ENCODE results near the gene SPINDOC.
A peak's percentile ranks its signal among the peaks of the same experiment; 100 is the strongest.
"Not testable (repeated sequence)": the region's sequence is repeated elsewhere in the genome, so short reads cannot be mapped to it uniquely, and the experiment has no call there.

SPINDOC gene

GRCh38 chr11:63791495-63792167 lies 21.6 kb upstream of the SPINDOC start:
- no peak for DNase-seq

DNA sequence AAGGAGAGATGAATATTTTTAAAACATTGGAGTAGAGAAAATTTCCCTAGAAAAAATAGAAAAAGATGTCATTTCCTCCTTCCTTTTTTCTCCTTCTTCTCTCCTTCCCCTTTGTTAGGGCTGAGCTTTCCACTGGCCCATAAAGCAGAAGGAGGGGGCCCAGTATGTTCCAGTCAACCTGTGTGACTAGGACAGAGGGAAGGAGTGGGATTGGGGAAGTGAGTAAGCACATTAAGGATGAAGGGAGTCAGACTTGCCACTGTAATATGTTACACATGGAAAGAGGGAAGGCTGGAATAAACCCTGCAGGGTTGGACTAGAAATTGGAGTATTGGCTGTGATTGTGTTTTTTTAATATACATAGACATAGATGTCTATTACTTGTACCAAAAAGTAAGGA lies 20.1 kb upstream of the SPINDOC start:
- DNase-seq: no peak

DNA sequence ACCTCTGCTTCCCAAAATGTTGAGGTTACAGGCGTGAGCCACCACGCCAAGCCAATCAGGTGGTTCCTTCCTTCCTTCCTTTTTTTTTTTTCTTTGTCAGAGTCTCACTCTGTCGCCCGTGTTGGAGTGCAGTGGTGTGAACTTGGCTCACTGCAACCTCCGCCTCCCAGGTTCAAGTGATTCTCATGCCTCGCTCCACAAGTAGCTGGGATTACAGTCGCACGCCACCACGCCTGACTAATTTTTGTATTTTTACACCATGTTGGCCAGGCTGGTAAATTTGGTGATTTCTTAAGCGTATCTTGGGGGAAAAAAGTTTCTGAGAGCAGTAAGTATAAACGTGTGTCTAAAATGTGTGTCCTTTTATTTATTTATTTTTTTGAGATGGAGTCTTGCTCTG lies 18.2 kb upstream of the SPINDOC start:
- DNase-seq: no peak

GRCh38 chr11:63800921-63801320 lies 12.3 kb upstream of the SPINDOC start:
- no peak for DNase-seq

GRCh38 chr11:63802637-63803414 lies 10.4 kb upstream of the SPINDOC start:
- no peak for DNase-seq

- no peak for DNase-seq
Measured at GRCh38 chr11:63804259-63804658, 9.0 kb upstream of the SPINDOC start.

DNA sequence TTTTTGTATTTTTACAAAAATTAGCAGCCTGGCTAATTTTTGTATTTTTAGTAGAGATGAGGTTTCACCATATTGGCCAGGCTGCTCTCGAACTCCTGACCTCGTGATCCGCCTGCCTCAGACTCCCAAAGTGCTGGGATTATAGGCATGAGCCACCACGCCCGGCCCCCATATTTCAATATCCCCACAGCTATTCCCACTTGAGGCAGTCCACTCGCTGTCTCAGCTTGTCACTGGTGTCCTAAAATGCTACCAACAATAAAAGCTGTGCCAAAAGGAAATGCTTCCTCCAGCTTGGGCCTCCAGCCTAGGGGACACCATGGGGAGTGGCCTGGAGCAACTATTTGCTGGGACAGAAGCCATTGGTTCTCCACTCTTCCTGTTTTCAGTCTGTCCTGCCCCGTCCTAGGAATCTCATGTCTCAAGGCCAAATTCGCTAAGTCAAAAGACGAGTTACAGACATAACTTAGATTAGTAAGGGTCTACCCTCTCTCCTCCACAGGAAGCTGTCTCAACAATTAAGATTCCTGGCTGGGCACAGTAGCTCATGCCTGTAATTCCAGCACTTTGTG lies 7.3 kb upstream of the SPINDOC start:
- peak; percentile 70 for DNase-seq

- DNase-seq: not testable (repeated sequence)
Measured at GRCh38 chr11:63810383-63810782, 2.9 kb upstream of the SPINDOC start.

DNA sequence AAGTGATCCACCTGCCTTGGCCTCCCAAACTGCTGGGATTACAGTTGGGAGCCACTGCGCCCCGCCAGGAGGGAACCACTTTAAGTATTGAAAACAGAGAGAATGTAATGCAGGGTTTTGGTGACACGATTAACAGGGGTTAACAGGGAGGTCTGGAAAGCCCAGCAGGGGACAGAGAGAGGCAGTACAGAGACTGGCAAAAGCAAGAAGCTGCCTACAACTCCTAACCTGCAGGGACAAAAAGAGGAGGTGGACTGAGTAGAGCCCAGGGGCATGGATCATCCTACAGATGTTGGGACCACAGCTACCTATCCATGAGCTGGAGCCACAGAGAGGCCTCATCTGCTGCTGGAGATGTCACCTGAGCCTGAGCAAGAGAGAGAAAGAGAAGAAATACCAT lies 1.7 kb upstream of the SPINDOC start:
- DNase-seq: no peak

DNA sequence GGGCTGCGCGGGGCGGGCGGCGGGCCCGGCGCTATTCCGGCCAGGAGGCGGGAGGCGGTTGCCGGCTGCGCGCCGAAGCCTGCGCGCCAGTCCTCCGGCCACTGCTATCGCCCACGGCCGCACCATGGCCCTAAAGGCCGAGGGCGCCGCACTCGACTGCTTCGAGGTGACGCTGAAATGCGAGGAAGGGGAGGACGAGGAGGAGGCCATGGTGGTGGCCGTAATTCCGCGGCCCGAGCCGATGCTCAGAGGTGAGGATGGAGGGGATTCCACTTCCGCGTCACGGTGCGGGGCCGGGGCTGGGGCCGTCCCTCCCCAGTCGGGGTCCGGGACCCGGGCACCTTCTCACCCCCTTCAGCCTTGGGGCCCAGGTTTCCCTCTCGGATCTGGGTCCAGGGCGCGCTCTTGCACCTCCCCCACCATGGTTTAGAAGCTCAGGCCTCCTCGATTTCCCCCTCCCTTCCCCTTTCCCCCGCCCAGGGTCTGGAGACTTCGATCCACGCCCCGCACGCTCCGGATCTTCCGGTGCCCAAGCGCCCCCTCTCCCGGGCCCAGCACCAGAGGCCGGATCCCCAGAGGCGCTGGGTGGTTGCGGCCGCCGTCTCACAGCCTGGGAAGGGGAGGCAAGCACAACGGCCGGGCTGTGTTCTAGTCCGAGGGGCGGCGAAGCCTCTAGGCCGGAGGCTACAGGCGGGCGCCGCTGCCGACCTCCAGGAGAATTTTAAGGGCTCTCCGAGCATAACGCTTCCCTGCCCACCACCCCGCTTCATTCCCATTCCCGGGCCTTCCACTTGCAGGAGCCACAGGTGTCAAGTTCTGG lies 517 bp downstream of the SPINDOC start:
- peak; percentile 74 for DNase-seq

- no peak for DNase-seq
Measured at GRCh38 chr11:63814383-63814736, 1.1 kb downstream of the SPINDOC start.

GRCh38 chr11:63816166-63816565 lies 2.9 kb downstream of the SPINDOC start:
- no peak for DNase-seq

- DNase-seq: no peak
Measured at GRCh38 chr11:63816732-63817131, 3.5 kb downstream of the SPINDOC start.

DNA sequence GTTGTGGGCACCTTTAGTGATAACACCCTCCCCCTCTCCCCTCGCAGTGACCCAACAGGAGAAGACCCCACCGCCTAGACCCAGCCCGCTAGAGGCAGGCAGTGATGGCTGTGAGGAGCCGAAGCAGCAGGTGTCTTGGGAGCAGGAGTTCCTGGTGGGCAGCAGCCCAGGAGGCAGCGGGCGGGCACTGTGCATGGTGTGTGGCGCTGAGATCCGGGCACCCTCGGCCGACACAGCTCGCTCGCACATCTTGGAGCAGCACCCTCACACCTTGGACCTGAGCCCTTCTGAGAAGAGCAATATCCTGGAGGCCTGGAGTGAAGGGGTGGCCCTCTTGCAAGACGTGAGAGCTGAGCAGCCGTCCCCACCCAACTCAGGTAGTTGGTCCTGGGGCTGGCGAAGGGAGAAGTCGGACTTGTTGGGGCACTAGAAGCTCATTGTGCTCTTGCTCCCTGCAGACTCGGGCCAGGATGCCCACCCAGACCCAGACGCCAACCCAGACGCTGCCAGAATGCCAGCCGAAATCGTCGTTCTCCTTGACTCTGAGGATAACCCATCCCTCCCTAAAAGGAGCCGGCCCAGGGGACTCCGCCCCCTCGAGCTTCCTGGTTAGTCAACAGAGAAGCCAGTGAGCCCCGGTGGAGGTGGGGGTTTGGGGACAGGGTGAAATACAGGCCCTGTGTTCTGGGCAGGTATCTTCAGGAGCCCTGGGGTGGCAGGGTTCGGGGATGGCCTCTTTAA lies 4.7 kb downstream of the SPINDOC start:
- DNase-seq: no peak

- no peak for DNase-seq
Measured at GRCh38 chr11:63818609-63819008, 5.4 kb downstream of the SPINDOC start.

DNA sequence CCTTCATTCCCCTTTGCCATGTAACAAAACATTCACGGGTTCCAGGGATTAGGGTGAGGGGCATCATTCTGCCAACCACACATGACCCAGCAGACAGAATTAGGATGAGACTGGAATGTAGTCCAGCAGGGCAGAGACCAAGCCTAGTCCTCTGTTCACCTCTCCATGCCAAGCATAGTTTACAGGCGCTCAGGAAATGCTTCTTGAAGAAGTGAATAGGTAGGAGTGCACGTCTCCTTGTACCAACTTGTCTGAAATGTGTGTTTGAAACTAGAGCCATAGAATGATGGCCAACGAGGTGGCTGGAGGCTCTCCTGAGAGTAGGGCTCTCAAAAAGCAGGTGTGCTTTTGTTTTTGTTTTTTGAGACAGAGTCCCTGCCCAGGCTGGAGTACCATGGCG lies 8.2 kb downstream of the SPINDOC start:
- DNase-seq: no peak

- DNase-seq: no peak
Measured at GRCh38 chr11:63826471-63827190, 13.4 kb downstream of the SPINDOC start.

GRCh38 chr11:63829823-63830489 lies 16.7 kb downstream of the SPINDOC start:
- peak; percentile 56 for DNase-seq

DNA sequence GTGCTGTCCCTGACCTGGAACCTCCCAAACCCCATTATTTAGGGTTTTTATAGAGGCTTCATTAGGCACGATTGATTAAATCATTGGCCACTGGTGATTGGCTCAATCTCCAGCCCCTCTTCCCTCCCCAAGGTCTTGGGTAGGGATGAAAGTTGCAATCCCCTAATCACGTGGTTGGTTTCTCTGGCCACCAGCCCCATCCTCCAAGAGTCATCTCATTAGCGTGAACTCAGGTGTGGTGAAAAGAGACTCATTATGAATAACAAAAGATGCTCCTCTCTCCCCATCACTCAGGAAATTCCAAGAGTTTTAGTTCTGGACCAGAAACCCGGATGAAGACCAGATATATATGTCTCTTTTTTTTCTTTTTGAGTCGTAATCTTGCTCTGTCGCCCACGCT lies 18.1 kb downstream of the SPINDOC start:
- DNase-seq: no peak

DNA sequence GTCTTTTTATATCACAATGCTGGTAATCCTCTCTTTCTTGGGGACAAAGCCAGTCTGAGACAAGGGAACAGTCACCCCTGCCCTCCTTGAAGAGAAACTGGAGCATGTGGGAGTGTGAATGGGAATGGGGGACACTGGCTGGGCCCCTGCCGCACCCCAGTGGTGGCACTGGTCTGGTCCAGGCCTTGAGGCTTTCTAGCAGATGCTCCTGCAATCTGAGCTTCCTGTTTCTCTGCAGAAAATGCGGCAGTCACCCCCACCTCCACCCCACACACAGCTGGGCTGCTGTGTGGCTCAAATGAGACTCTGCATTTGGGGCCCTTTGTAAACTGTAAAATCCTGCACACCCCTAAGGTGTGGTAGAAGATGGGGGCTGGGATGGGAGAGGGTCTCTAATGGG lies 19.1 kb downstream of the SPINDOC start:
- DNase-seq: no peak

DNA sequence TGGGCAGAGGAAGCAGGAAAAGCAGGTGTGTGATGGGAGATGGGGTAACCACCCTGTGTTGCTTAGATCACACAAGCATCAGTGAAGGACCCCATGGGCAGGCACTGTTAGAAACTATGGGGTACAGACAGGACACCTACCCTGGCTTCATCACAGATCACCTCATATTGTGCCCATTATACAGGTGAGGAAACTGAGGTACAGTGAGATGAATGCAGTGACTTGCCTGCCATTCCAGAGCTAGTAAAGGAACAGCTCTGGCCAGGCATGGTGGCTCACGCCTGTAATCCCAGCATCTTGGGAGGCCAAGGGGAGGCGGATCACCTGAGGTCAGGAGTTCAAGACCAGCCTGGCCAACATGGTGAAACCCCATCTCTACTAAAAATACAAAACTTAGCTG lies 19.8 kb downstream of the SPINDOC start:
- DNase-seq: no peak
